NCI-H1048 (cell line): ENCODE measurements around the gene KLHDC7B.

Experiments
- DNase-seq: peaks from one replicate; lab custom pipeline; 2025; lab: John Stamatoyannopoulos, UW

The KLHDC7B gene

GRCh38 chr22:50595189-50595588 is 49.5 kb downstream of the KLHDC7B start:
- DNase-seq: no peak

DNA sequence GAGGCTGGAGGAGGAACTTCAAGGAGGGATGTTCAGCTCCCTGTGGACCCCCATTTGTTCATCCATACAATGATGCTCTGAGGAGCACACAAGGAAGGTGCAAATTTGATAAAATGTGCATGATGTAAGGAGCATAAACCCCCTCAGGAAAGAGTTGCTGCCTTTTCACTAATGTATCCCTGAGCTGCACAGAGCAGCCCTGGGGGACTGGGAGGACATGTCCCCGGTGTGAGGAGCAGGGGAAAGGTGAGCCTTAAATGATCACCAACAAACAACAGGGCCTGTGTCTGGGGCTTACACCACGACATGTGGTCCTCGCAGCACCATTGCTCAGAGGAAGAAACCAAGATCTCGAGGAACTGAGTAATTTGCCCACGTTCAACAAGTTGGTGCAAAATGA is 51.4 kb downstream of the KLHDC7B start:
- DNase-seq: no peak

- DNase-seq: no peak
Measured at GRCh38 chr22:50599816-50600455, 54.2 kb downstream of the KLHDC7B start.

DNA sequence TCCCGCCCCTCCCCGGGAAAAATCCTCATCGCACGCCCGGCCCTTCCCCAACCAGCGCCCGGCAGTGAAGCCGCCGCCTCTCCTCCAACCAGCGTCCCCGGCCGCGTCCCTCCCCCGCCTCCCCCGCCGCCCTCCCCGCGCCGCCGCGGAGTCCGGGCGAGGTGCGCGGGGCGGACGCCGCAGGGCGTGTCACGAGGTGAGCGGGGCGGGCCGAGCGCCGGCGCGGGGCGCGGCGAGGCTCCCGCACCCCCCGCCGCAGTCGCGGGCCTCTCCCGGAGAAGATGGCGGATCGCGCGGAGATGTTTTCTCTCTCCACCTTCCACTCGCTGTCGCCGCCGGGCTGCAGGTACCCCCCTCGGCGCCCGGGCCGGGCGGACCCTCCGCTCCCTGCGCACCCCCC is 54.8 kb downstream of the KLHDC7B start, which contains the start of gene MAPK8IP2:
Gene MAPK8IP2, plus strand, starts transcription at position 256 of the 400 bp plus-strand sequence. Its CDS starts 26 bp downstream, at position 282.
- DNase-seq: no peak
